ENCODE measurements around the gene ETS2. TPM values are rescaled to one million over a fixed set of nuclear protein-coding genes. Genes with fewer than 3 reads are reported as not detected.

Gene ETS2
- total and polyA plus RNA-seq, 10 of the 15 experiments (the other 5 are each of a cell fraction or from before 2014, with no cell fraction given) = 0.52 to 8.6 (median 3.8) TPM

DNA sequence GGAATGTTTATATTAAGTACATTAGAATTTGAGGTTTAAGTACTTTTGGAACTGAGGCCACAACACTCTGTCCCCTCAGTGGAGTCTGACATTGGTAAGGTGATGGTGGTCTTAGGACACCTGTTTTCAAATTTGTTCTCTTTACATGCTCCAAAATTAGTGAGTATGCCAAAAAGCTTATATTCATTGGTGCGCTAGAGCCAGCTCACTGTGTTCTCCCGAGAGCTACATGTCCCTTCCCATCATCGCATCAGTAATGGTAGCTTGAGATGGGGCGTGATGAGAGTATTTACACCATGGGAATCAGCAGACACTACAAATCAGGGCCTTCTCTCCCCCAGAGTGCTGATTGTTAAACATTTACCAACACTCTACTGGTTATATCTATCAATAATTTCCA lies 19.5 kb downstream of the ETS2 start:
- BruUV-seq (replicated peaks) = no TSS peak
- POLR2A ChIA-PET = no interaction called here
- WGBS (ENCODE audit: insufficient coverage, insufficient replicate concordance, low lambda C conversion rate, missing lambda C conversion rate) = 72% methylated on average over 4 of the region's 4 CpGs

More for the DNA sequence above, 19.5 kb downstream of the ETS2 start:
- no peak overlapping the region for H3K4me3 ChIP-seq
- ChIA-PET SMC1A (ENCODE audit: uncharacterized antibody, unreplicated experiment) (no interaction called here), CTCF (interaction anchor here (0.7 kb wide), 1 partner anchor 51 kb away, joined by 3 read pairs; no protein-coding TSS in a partner anchor), RAD21 (ENCODE audit: unreplicated experiment) (no interaction called here)
- peaks cover 9 to 13% of the 10 kb centered on the region in 2 experiments; a peak in 3 of 4 replicates for H3K36me3 ChIP-seq (ENCODE audit: control insufficient read depth in 2 of 2, insufficient read depth in 2 of 2, low read length in 1 of 2)
- TF ChIP-seq CUX1 (IDR thresholded peaks at IDR 0.05; ENCODE audit: insufficient replicate concordance, low read depth, low read length) (no peak), RB1 (IDR thresholded peaks at IDR 0.05; ENCODE audit: borderline replicate concordance) (no peak), E2F4 (IDR thresholded peaks at IDR 0.05; ENCODE audit: low read depth, low read length) (no peak), ZNF274 (IDR thresholded peaks at IDR 0.05; ENCODE audit: insufficient read depth, insufficient read length) (no peak), SMAD1 (IDR thresholded peaks at IDR 0.05; ENCODE audit: low read depth, partially characterized antibody) (no peak), GATAD2B (conservative IDR thresholded peaks at IDR 0.05; ENCODE audit: low read depth) (no peak), RAD51 (IDR thresholded peaks at IDR 0.05) (no peak), TAF1 (IDR thresholded peaks at IDR 0.05; ENCODE audit: borderline replicate concordance, low read depth, low read length) (no peak), SPI1 (IDR thresholded peaks at IDR 0.05; ENCODE audit: borderline replicate concordance, insufficient read depth, low read depth, low read length) (no peak)
- TF ChIP-seq, protein P1, sequence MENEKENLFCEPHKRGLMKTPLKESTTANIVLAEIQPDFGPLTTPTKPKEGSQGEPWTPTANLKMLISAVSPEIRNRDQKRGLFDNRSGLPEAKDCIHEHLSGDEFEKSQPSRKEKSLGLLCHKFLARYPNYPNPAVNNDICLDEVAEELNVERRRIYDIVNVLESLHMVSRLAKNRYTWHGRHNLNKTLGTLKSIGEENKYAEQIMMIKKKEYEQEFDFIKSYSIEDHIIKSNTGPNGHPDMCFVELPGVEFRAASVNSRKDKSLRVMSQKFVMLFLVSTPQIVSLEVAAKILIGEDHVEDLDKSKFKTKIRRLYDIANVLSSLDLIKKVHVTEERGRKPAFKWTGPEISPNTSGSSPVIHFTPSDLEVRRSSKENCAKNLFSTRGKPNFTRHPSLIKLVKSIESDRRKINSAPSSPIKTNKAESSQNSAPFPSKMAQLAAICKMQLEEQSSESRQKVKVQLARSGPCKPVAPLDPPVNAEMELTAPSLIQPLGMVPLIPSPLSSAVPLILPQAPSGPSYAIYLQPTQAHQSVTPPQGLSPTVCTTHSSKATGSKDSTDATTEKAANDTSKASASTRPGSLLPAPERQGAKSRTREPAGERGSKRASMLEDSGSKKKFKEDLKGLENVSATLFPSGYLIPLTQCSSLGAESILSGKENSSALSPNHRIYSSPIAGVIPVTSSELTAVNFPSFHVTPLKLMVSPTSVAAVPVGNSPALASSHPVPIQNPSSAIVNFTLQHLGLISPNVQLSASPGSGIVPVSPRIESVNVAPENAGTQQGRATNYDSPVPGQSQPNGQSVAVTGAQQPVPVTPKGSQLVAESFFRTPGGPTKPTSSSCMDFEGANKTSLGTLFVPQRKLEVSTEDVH (IDR thresholded peaks at IDR 0.05; ENCODE audit: low read depth, partially characterized antibody) = no peak
- no peaks in the 10 kb centered on the region for H3K9me3 ChIP-seq (replicated peaks; ENCODE audit: control insufficient read depth, insufficient read depth, low read length)
- no peaks in the 10 kb centered on the region for H3K4me1 ChIP-seq (ENCODE audit: control insufficient read depth, insufficient read depth, low read length)
- H3K79me2 ChIP-seq (ENCODE audit: control insufficient read depth, insufficient read depth, low read length) = no peaks in the 10 kb centered on the region
- no peak overlapping the region for H3K9ac ChIP-seq (ENCODE audit: control insufficient read depth, insufficient read depth, low read length)
- no peak for ATAC-seq
- H3K27ac ChIP-seq (ENCODE audit: control insufficient read depth, insufficient read depth) = no peak overlapping the region
- intact Hi-C loops (cut with micrococcal nuclease; ENCODE audit: unreplicated experiment) (no loop called here), in situ Hi-C loops (cut with MboI) (no loop called here)
- H4K20me1 ChIP-seq (ENCODE audit: control insufficient read depth, insufficient read depth) = no peaks in the 10 kb centered on the region
- no peaks in the 10 kb centered on the region for H3K27me3 ChIP-seq (replicated peaks in 1 of 2; ENCODE audit: control insufficient read depth in 2 of 2, insufficient read depth in 2 of 2, low read length in 1 of 2)
- FAIRE-seq = no peak
- H2AFZ ChIP-seq (ENCODE audit: control insufficient read depth, low read depth, low read length) = no peak overlapping the region
- DNase-seq (ENCODE audit: low read depth, low spot score) = no peak
- H3K4me2 ChIP-seq (ENCODE audit: control insufficient read depth, insufficient read depth) = no peak overlapping the region
